Stimulated activated CD8-positive, alpha-beta memory T cell treated with anti-CD3 and anti-CD28 coated beads, Interleukin-15, amount 100 ng/mL, for 24 hours (primary cell): ENCODE results near the gene CARD16.
"Not testable (repeated sequence)": the region's sequence is repeated elsewhere in the genome, so short reads cannot be mapped to it uniquely, and the experiment has no call there.

ENCODE experiments used
- DNase-seq: peaks from one replicate; pipeline ENCODE4 v3.0.0-alpha.2; 2020; ENCODE audit warnings: low read depth

CARD16 gene

DNA sequence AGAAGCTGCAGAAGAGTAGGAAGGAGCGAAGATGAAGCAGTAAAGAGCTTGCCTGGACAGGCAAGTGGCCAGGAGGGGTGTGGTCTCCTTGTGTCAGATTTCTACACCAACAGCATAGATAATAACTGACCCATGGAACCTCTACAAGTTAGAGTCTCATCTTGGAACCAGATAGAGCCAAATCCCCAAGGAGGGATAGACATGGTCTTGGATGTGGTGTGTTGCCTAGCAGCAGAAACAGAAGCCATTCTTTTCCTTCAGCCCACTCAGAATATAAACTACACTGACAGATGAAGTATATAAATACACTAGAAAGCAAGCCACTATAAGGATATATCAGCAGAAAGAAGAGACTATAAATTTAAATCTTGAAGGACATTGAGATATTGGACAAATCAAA, 4.3 kb upstream of the CARD16 start:
- no peak for DNase-seq

- DNase-seq: no peak
These were observed 1.9 kb upstream of the CARD16 start for GRCh38 chr11:105046898-105047579.

DNA sequence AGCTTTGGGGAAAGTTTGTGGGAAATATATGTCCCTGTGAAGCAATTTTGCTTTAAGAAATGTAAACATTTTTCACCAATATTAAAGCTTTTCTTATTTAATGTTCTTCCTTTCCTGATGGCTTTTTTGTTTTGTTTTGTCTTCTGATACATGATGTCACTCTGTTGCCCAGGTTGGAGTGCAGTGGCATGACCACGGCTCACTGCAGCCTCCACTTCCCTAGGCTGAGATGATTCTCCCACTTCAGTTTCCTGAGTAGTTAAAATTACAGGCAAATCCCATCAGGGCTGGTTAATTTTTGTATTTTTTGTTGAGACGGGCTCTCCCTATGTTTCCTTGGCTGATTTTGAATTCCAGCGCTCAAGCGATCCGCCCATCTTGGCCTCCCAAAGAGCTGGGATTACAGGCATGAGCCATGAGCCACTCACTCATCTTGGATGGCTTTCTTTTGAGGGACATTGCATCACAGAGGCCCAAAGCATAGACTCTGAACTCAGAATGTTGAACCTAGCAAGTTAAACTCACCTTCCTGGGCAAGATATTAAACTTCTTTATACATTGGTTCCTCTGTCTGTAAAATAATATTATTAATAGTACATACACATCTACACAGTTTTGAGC, 651 bp upstream of the CARD16 start:
- DNase-seq: no peak

DNA sequence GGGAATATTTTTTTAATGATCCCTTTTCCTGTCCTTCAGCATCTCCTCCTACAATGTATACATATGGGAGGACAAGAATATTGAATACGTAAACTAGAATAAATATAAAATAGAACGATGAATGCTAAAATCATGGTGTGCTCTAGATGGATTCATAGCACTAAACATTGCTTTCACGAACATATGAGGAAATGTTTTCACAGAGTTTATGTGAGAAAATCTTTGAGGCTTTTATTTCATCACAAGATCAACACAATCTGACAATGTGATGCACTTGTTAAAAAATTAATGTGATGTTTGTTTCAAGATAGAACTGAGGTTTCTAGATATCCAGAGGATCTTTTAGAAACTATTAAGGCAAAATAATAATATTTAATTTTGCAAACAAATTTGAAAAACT, 3.0 kb downstream of the CARD16 start:
- DNase-seq: no peak

DNA sequence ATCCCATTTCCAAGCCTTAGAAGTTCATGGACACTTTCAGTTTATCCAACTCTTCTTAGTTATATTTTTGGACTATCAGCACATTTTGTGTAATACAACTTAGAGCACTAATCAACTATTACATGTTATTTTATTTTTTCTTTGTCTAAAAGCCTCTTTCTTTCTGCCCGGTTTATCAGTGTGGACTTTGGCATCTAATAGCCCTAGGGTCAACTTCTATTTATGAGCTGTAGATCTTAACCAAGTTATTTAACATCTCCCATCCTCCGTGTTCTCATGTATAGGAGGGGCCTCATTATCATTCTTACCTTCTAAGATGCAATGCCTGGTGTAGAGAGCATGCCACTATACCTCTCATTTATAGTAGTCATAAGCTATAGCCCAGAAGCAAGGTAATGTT, 4.4 kb downstream of the CARD16 start:
- DNase-seq: no peak

DNA sequence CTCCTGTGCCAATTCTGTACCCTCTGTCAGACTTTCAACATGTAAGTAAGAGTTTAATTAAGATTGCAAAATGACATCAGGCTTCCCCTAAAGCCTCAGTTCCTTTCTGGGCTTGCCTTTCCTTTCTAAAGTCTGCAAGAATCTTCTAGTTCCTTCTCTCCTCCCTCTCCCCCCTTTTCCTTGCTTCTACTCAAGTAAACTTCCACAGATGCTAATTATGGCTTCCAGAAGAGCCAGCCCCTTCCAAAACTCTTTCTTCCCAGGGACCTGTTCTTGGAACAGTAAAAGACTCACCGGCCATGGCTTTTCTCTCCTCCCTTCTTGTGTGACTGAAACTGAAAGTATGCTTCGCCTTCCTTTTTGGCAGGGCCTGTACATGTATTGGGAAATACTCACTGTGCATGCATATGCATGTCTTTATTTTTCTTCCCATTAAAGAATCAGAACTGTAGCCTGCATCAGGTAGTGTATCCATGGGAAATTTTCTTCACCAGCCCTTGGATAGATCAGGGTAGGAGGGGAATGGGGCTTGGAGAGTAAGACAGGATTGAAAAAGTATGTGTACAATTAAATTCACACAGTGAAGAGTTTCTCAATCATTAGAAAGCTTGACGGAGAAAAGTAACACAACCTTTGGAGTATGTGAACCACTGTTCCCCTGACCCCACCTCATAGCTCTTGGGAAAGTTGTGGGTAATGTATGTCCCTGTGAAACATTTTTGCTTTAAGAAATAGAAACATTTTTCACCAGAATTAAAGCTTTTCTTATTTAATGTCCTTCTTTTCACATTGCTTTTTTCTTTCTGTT, 10.1 kb downstream of the CARD16 start, which contains the start of gene CASP1:
Gene CASP1, minus strand, starts transcription at position 332 of the 808 bp plus-strand sequence. Its CDS starts 31 bp downstream, at position 301.
- DNase-seq: no peak

DNA sequence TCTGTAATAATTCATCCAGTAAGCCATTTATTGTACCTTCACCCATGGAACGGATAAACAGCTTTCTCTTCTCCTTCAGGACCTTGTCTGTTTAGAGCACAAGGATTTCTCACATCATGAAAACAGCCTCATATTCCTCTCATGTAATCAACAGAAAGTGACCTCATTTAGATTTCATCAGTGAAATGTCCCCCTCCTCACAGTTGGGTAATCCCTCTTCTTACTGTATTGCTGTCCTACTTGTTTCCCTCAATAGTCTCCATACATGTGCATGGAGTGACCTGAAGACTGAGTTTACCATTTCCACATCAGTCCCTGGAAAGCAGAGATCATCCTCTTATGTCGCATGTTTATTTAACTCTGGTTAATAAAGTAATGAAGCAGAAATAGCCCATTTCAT, 10.7 kb downstream of the CARD16 start:
- not testable (repeated sequence) for DNase-seq

DNA sequence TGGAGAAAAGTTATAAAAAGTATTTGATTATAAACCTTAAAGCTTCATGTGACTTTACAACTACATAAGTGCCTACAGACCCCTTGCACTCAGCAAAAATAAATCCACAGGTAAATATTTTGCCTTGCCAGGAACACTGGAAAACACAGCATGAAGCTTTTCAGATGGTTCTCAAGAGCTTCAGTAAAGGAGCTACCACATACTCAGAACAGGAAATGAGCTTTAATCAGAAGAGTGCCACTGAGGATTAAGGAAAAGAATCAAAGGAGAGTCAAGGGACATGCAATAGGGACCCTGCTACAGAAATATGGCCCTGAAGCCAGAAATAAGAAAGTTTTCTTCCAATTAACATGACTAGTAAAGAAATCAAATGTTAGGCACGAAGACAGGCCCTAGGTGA, 11.4 kb downstream of the CARD16 start:
- no peak for DNase-seq

DNA sequence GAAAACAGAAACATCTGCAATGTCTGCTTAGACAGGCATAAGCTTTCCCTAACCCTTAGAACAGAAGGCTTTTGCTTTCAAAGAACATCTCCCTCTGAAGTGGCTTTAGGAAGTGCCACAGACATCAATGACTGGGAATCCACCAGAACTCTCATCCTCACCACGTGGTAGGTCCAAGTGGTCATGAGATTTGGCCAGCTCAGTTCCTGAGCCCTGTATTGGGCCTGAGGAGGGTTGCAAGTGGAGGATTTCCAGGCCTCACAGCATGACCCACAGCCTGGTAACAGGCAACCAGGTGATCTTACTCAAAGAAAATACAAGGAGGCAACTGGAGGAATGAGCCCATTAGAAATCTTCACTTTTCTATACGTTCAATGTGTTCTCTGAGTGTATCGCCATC, 11.8 kb downstream of the CARD16 start:
- DNase-seq: no peak

DNA sequence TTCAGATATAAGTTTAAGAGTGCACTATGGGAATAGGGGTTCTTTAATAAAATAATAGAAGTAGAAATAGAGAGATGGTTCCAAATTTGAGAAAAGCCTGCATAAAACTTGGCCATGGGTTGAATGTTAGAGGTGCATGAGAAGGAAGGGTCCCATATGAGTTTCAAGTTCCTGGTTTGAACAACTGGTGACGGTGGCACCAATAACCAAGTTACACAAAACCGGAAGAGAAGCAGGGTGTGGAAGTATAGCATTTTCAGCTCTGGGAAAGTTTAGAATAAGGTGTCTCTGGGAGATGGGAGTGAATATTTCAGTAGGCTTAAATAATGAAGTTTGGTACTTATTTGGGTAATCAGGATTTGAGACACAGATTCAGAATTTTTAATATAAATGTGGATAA, 12.6 kb downstream of the CARD16 start:
- DNase-seq: no peak

GRCh38 chr11:105027678-105028077, 17.5 kb downstream of the CARD16 start:
- DNase-seq: no peak

DNA sequence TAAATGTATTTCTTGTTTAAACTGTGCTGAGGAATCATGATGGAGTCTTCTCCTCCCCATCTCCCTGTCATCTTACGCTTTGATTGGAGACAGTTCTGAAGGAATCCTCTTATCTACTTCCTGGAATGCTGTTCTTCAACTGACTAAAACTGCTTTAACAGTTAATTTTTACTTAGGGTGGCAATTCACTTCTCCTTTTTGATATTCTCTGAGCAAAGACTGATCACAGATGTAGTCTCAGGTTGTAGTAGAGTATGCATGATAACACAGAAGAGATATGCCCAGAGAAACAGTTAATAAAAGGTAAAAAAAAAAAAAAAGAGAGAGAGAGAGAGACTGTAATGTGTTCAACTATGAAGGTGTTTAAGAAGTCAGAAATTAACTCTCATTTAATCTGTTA, 20.7 kb downstream of the CARD16 start:
- no peak for DNase-seq

DNA sequence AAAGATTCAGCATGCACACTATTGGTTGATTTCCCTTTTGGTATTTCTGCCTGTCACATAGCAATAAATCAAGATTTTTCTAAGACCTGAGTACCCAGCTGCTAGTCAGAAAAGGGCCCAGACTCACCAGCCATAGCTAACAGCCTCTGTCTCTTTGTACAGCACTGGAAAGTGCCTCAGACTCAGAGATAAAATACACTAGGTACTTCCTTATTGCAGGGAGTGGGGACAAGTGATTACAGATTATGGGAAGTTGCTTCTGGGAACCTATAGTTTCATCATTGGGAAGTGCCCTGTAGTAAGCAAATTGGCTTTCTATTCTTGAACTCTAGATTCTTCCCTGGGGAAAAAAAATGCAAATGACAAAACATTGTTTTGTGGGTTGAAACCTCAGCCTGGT, 22.1 kb downstream of the CARD16 start, which contains the start of gene CASP5:
Gene CASP5, minus strand, starts transcription at position 166 of the 400 bp plus-strand sequence. Its CDS starts 32 bp downstream, at position 134.
- DNase-seq: no peak

DNA sequence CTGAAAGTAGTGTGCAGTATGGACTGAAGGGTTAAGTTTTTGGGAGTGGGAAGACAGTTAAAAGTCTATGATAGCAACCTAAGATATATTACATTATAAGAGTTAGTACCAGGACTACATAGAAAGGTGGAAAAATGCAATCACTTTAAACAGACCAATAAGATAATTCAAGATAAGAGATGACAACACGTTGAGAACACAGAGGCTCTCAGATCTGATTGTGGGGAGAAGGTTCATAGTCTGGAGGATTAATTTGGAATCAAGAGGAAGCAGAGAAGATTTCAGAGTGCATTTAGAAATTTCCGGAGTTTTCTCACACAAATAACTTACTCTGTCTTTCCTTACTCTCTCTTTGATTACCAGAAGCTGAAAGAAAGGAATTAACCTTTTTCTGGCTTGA, 22.6 kb downstream of the CARD16 start:
- DNase-seq: no peak

- no peak for DNase-seq
These were observed 37.7 kb downstream of the CARD16 start for GRCh38 chr11:105007463-105007862.

DNA sequence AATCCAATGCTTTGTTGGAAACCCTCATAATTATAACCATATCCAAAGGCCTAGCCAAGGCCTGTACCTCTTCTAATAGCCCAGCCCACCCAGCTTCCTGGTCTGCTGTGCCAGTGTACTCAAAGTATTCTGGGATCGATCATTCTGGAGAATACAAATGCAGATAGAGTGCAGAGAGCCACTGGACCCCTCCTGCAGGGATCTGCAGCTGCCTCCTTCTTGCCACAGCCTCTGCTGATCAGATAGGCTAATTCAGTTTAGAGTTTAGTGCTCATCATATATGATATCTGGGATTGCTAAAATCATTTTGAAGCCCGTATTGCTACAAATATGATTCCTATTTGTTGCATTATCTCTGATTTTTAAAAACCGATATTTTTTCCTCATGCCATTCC, 39.7 kb downstream of the CARD16 start:
- no peak for DNase-seq

DNA sequence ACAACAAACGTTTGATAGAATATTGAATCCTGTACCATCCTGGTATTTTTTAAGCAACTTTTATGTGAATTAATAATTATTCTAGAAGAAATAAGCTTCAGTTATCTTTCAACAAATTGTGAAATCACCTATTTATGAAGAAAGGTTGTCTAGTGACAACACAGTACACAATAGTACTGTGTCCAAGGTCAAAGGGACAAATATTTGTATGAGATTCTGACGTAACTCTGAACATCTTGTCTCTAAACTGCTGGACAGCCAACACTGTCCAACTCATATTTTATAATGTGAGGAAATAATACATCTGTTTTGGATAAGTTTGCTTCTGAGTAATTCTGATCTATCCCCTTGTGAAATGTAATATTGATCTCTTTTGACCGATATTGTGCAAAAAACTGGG, 41.1 kb downstream of the CARD16 start:
- DNase-seq: no peak

DNA sequence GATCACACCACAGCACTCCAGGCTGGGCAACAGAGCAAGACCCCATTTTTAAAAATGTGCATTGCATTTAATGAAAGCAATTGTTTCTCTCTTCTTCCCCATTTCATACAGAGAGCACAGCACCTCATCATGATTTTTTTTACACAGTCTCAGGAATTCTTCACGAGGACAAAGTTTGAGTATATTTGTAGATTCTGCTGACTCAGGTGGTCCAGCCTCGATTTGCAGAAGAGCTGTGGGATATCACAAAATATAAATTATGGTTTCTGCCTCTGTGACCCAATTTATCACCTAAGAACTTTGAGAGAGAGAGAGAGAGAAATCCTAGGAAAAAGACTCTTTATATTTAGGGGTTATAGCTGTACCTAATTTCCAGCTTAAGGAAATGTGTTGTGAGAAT, 42.0 kb downstream of the CARD16 start:
- no peak for DNase-seq

GRCh38 chr11:105000797-105001196, 44.3 kb downstream of the CARD16 start:
- DNase-seq: peak; percentile 31

DNA sequence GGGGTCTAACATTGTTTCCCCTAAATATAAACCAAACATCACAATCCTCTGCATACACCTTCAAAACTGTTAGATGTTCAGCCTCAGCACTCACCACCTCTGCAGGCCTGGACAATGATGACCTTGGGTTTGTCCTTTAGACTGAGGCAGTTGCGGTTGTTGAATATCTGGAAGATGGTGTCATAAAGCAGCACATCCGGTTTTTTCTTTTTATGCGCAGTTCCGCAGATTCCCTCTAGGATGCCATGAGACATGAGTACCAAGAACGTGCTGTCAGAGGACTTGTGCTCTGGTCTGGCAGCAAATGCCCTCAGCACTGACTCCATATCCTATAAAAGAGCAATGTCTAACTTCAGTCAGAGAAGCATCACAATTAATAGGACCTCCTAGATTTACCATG, 45.0 kb downstream of the CARD16 start:
- no peak for DNase-seq

DNA sequence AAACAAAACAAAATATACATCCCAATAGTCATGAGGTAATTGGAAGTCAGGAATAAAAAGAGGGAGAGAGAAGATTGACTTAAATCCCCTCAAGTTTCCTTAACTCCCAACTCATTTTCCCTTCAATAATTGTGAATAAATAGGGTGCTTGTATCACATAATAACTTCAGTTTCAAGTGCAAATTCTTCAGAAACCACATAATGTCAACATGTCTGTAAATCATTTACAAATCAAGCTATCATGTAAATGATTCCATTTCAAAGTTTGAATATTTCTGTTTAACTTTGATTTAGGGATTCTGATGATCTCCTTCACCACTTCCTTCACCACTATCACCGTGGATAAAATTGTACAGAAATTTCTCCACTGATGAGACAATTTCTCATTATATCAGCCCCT, 45.4 kb downstream of the CARD16 start:
- no peak for DNase-seq

GRCh38 chr11:104997288-104997687, 47.8 kb downstream of the CARD16 start:
- DNase-seq: no peak

DNA sequence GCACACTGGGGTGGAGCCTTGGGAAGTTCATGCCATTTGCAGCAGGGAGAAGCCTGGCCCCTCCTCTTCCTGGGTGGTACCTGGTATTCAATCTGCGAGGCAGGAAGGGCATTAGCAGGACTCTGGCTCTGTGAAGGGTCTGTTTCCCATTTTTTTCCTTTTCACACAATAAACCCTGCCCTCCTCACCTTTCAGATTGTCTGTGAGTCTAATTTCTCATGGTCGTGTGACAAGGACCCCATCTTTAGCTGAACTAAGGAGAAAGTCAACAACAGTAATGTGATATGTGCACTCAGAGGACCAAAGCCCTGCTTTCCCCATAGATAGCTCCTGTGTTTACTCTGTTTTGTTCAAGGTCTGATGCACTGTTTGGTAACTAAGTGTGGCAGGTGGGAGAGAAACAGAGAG, 50.1 kb downstream of the CARD16 start:
- DNase-seq: no peak
